HepG2 (cell line): ENCODE measurements around the gene SPANXD.

Experiments used
- JDP2 ChIP-seq: sonication (generic); formaldehyde crosslinking; IDR thresholded peaks from 2 replicates; pipeline ENCODE4 v1.8.1; 2022; ENCODE audit warnings: missing genetic modification reagents, borderline replicate concordance
- POLR2AphosphoS5 ChIP-seq: IDR thresholded peaks from 2 replicates; pipeline ENCODE4 v1.6.1; 2012; ENCODE audit warnings: low read depth, low read length
- REST ChIP-seq, 2 experiments: IDR thresholded peaks; 2 replicates each; pipeline ENCODE4 v1.6.1; 2011 to 2012; ENCODE audit warnings: low read length in 2 of 2, borderline replicate concordance in 1 of 2, low read depth in 1 of 2, mild to moderate bottlenecking in 1 of 2, moderate library complexity in 1 of 2
- RFX5 ChIP-seq: IDR thresholded peaks from 2 replicates; pipeline ENCODE4 v1.6.1; 2011; ENCODE audit warnings: low read depth, low read length, improper control_type of control experiment

- TF ChIP-seq RFX5 (no peak), POLR2AphosphoS5 (no peak), REST (IDR thresholded peaks at IDR 0.05; ENCODE audit: borderline replicate concordance in 1 of 2, low read depth in 1 of 2, low read length in 2 of 2) (no peak), JDP2 (CRISPR knock-in tag) (no peak)
These were observed 34.8 kb upstream of the SPANXD start for GRCh38 chrX:141733371-141733770.
